Esophagus muscularis mucosa (tissue), 4 donors: Measurements from ENCODE around the gene GFER.

Source experiments
- CTCF ChIP-seq, 3 experiments: fragments of 200-600 bp in 2 of 3; fragments of 450-650 bp in 1 of 3; sonication (generic) in 2 of 3; IDR thresholded peaks; one replicate each; pipeline ENCODE4 v1.5.1; 2017 to 2019; ENCODE audit warnings: antibody characterized with exemption in 3 of 3, mild to moderate bottlenecking in 2 of 3, moderate library complexity in 1 of 3
- EP300 ChIP-seq: sonication (generic); formaldehyde crosslinking; IDR thresholded peaks from one replicate; pipeline ENCODE4 v1.6.1; 2017; ENCODE audit warnings: antibody characterized with exemption
- POLR2A ChIP-seq: fragments of 450-650 bp; IDR thresholded peaks from one replicate; pipeline ENCODE4 v1.6.1; 2017; ENCODE audit warnings: antibody characterized with exemption, moderate library complexity, mild to moderate bottlenecking, low read depth
- POLR2AphosphoS5 ChIP-seq, 2 donors: sonication (generic); formaldehyde crosslinking; IDR thresholded peaks; one replicate each; pipeline ENCODE4 v1.6.1; 2017; ENCODE audit warnings: antibody characterized with exemption in 2 of 2

- no peak for TF ChIP-seq CTCF (IDR thresholded peaks at IDR 0.05)
- TF ChIP-seq EP300: no peak
- TF ChIP-seq POLR2A: no peak
- no peak for TF ChIP-seq POLR2AphosphoS5 (IDR thresholded peaks at IDR 0.05)
These were observed 48.5 kb downstream of the GFER start for GRCh38 chr16:2032285-2033056.
